Panc1 (cell line): ENCODE data around the gene FHIT. TPM values are rescaled to one million over a fixed set of nuclear protein-coding genes. Genes with fewer than 3 reads are reported as not detected.

Source experiments
- ATAC-seq: fragments of 200-7000 bp; cut with Tn5 transposase; 2 replicates; pipeline ENCODE4 v1.9.1; 2020; ENCODE audit warnings: mild to moderate bottlenecking, moderate library complexity
- BruUV-seq: library from RNA; stranded (reverse); fragments of 400-500 nt; replicated peaks from 2 replicates; lab custom pipeline; 2021; lab: Mats Ljungman, UMichigan
- CTCF ChIA-PET: fragments of 300-600 bp; sonication (Branson Sonifier 250); formaldehyde crosslinking; loops from one replicate; lab custom pipeline; 2022; ENCODE audit warnings: antibody characterized with exemption; lab: Charles Lee
- POLR2A ChIA-PET: fragments of 300-600 bp; sonication (Branson Sonifier 250); formaldehyde crosslinking; loops from one replicate; lab custom pipeline; 2022; ENCODE audit warnings: antibody characterized with exemption; lab: Charles Lee
- DNase-seq: peaks from one replicate; pipeline ENCODE4 v3.0.0-alpha.2; 2010; ENCODE audit warnings: low read depth, low spot score
- H3K27ac ChIP-seq: 2 replicates; pipeline ENCODE4 v1.5.1; 2011; ENCODE audit warnings: mild to moderate bottlenecking, low read length, inconsistent platforms
- H3K27me3 ChIP-seq: fragments of 200-500 bp; sonication (Bioruptor generic); 2 replicates; pipeline ENCODE4 v1.6.0; 2014; ENCODE audit warnings: low read length, inconsistent platforms; ENCODE audit not compliant: control insufficient read depth, insufficient read depth
- H3K36me3 ChIP-seq: fragments of 200-500 bp; sonication (Bioruptor generic); 2 replicates; pipeline ENCODE4 v1.5.1; 2014; ENCODE audit warnings: inconsistent platforms, mild to moderate bottlenecking, low read length, moderate library complexity; ENCODE audit not compliant: control insufficient read depth, insufficient read depth
- H3K4me1 ChIP-seq: 2 replicates; pipeline ENCODE4 v1.5.1; 2011; ENCODE audit warnings: inconsistent platforms, mild to moderate bottlenecking, low read length, moderate library complexity; ENCODE audit not compliant: control insufficient read depth, insufficient read depth
- H3K4me3 ChIP-seq, 2 experiments: 2 replicates each; pipeline ENCODE4 v1.5.1; 2011 to 2012; ENCODE audit warnings: low read depth in 2 of 2, low read length in 2 of 2, mild to moderate bottlenecking in 2 of 2, inconsistent platforms in 1 of 2, moderate library complexity in 1 of 2
- H3K9me3 ChIP-seq: fragments of 200-500 bp; sonication (Bioruptor generic); 2 replicates; pipeline ENCODE4 v1.5.1; 2014; ENCODE audit warnings: low read depth, mild to moderate bottlenecking, inconsistent platforms, low read length, moderate library complexity; ENCODE audit not compliant: control insufficient read depth, insufficient read depth
- POLR2AphosphoS5 ChIP-seq: IDR thresholded peaks from 2 replicates; pipeline ENCODE4 v1.6.1; 2012; ENCODE audit warnings: mild to moderate bottlenecking, low read depth, low read length, moderate library complexity
- REST ChIP-seq, 2 experiments: IDR thresholded peaks; 2 replicates each; pipeline ENCODE4 v1.6.1; 2011 to 2012; ENCODE audit warnings: low read depth in 2 of 2, control low read depth in 1 of 2, low read length in 1 of 2, mild to moderate bottlenecking in 1 of 2, moderate library complexity in 1 of 2; ENCODE audit not compliant: insufficient read depth in 1 of 2
- SIN3A ChIP-seq: IDR thresholded peaks from 2 replicates; pipeline ENCODE4 v1.6.1; 2012; ENCODE audit warnings: low read depth, mild to moderate bottlenecking, low read length, moderate library complexity, borderline replicate concordance; ENCODE audit not compliant: insufficient read depth
- TCF7L2 ChIP-seq: IDR thresholded peaks from 2 replicates; pipeline ENCODE4 v1.6.1; 2011; ENCODE audit warnings: mild to moderate bottlenecking, low read depth, low read length, inconsistent platforms
- in situ Hi-C: cut with HindIII; loops from 2 replicates; pipeline ENCODE4 v1.10.0; 2016; ENCODE audit warnings: low sequenced_read_pairs, low pct_unique_long_range_greater_than_20kb
- intact Hi-C: fragments of 100-400 bp; cut with micrococcal nuclease; formaldehyde crosslinking; loops from one replicate; pipeline ENCODE4 v1.10.0; 2022; ENCODE audit not compliant: unreplicated experiment
- total RNA-seq: library from RNA; stranded (reverse); gene quantifications from one replicate; pipeline ENCODE4 v1.2.1, GENCODE V29; 2021; ENCODE audit not compliant: unreplicated experiment
- TF ChIP-seq, protein P1 (sequence below): fragments of 450-650 bp; IDR thresholded peaks from 2 replicates; pipeline ENCODE4 v1.5.1; 2017; ENCODE audit warnings: mild to moderate bottlenecking

FHIT gene
- total RNA-seq, 1 experiment from 2014 or later = 2.2 TPM

DNA sequence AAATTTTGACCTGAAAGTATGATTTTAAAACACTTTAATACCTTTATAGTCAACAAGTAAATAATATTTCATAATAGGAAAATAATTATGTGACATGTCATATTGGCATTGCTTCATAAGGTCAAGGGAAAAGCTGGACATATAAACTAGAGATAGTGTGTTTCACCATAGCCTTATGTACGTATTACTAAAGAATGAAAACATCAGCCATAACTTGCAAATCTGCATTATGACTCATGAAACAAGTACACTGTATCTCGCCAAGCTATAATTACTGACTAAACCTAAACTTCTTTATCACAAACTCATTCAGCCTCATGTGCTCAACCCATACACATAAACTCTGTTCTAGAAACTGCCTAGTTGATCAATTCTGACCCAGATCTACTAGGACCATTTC, 950.1 kb downstream of the FHIT start:
- CTCF ChIA-PET = no interaction called here
- H3K27ac ChIP-seq = no peak overlapping the region

GRCh38 chr3:60298141-60298540, 953.1 kb downstream of the FHIT start:
- H3K4me1 ChIP-seq = no peaks in the 10 kb centered on the region
- H3K27ac ChIP-seq = no peak overlapping the region
- DNase-seq = no peak
- intact Hi-C loops = no loop called here
- in situ Hi-C loops = no loop called here
- ChIA-PET POLR2A (no interaction called here), CTCF (no interaction called here)
- no peaks in the 10 kb centered on the region for H3K36me3 ChIP-seq
- no peak overlapping the region for H3K4me3 ChIP-seq
- H3K9me3 ChIP-seq = no peaks in the 10 kb centered on the region
- no TSS peak for BruUV-seq
- no peak for ATAC-seq
- TF ChIP-seq REST (IDR thresholded peaks at IDR 0.05; ENCODE audit: insufficient read depth in 1 of 2, low read depth in 2 of 2, low read length in 1 of 2) (no peak), POLR2AphosphoS5 (no peak), TCF7L2 (no peak), SIN3A (no peak)
- TF ChIP-seq, protein P1, sequence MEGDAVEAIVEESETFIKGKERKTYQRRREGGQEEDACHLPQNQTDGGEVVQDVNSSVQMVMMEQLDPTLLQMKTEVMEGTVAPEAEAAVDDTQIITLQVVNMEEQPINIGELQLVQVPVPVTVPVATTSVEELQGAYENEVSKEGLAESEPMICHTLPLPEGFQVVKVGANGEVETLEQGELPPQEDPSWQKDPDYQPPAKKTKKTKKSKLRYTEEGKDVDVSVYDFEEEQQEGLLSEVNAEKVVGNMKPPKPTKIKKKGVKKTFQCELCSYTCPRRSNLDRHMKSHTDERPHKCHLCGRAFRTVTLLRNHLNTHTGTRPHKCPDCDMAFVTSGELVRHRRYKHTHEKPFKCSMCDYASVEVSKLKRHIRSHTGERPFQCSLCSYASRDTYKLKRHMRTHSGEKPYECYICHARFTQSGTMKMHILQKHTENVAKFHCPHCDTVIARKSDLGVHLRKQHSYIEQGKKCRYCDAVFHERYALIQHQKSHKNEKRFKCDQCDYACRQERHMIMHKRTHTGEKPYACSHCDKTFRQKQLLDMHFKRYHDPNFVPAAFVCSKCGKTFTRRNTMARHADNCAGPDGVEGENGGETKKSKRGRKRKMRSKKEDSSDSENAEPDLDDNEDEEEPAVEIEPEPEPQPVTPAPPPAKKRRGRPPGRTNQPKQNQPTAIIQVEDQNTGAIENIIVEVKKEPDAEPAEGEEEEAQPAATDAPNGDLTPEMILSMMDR = no peak
- H3K27me3 ChIP-seq = no peaks in the 10 kb centered on the region

More for the DNA sequence above, 950.1 kb downstream of the FHIT start:
- no peaks in the 10 kb centered on the region for H3K36me3 ChIP-seq
- in situ Hi-C loops (no loop called here), intact Hi-C loops (no loop called here)
- POLR2A ChIA-PET = no interaction called here
- H3K27me3 ChIP-seq = no peaks in the 10 kb centered on the region
- H3K4me1 ChIP-seq = no peaks in the 10 kb centered on the region
- BruUV-seq = no TSS peak
- H3K9me3 ChIP-seq = no peaks in the 10 kb centered on the region
- TF ChIP-seq, protein P1 = no peak
- TF ChIP-seq REST (IDR thresholded peaks at IDR 0.05; ENCODE audit: insufficient read depth in 1 of 2, low read depth in 2 of 2, low read length in 1 of 2) = no peak
- no peak for TF ChIP-seq SIN3A
- no peak for TF ChIP-seq TCF7L2
- no peak for TF ChIP-seq POLR2AphosphoS5
- ATAC-seq = no peak
- no peak overlapping the region for H3K4me3 ChIP-seq
- DNase-seq = no peak
